H9 (cell line): ENCODE data around the gene FUT8. TPM values are rescaled to one million over a fixed set of nuclear protein-coding genes. Genes with fewer than 3 reads are reported as not detected.

Experiments
- DNase-seq: peaks from one replicate; pipeline ENCODE4 v3.0.0-alpha.2; 2017
- H2AFZ ChIP-seq: one replicate; pipeline ENCODE4 v1.6.1; 2013; ENCODE audit warnings: mild to moderate bottlenecking, low read length, control low read depth, moderate library complexity
- H2AK5ac ChIP-seq: 2 replicates; pipeline ENCODE4 v1.6.1; 2013; ENCODE audit warnings: low read length, control low read depth, mixed read lengths; ENCODE audit not compliant: insufficient read length
- H2BK120ac ChIP-seq: one replicate; pipeline ENCODE4 v1.6.1; 2013; ENCODE audit warnings: low read depth, mild to moderate bottlenecking, low read length, control low read depth, inconsistent platforms; ENCODE audit not compliant: poor library complexity, severe bottlenecking
- H2BK12ac ChIP-seq: 2 replicates; pipeline ENCODE4 v1.6.1; 2013; ENCODE audit warnings: low read length, control low read depth, mixed read lengths, low read depth; ENCODE audit not compliant: insufficient read length
- H2BK15ac ChIP-seq: 2 replicates; pipeline ENCODE4 v1.6.1; 2013; ENCODE audit warnings: low read depth, low read length, control low read depth
- H2BK20ac ChIP-seq: one replicate; pipeline ENCODE4 v1.6.1; 2013; ENCODE audit warnings: low read depth, mild to moderate bottlenecking, low read length, control low read depth, inconsistent platforms; ENCODE audit not compliant: poor library complexity, severe bottlenecking
- H2BK5ac ChIP-seq: 2 replicates; pipeline ENCODE4 v1.6.1; 2013; ENCODE audit warnings: low read length, control low read depth, mixed read lengths; ENCODE audit not compliant: insufficient read length
- H3K14ac ChIP-seq: 2 replicates; pipeline ENCODE4 v1.6.1; 2013; ENCODE audit warnings: low read length, control low read depth; ENCODE audit not compliant: insufficient read depth
- H3K18ac ChIP-seq: 2 replicates; pipeline ENCODE4 v1.6.1; 2013; ENCODE audit warnings: low read depth, mild to moderate bottlenecking, mixed read lengths, low read length, control low read depth; ENCODE audit not compliant: insufficient read length
- H3K23ac ChIP-seq: 2 replicates; pipeline ENCODE4 v1.6.1; 2013; ENCODE audit warnings: low read length, control low read depth, mixed read lengths, low read depth; ENCODE audit not compliant: insufficient read length
- H3K23me2 ChIP-seq: 2 replicates; pipeline ENCODE4 v1.6.1; 2013; ENCODE audit warnings: low read depth, mild to moderate bottlenecking, mixed read lengths, low read length, control low read depth; ENCODE audit not compliant: insufficient read length, poor library complexity, severe bottlenecking
- H3K27ac ChIP-seq: 2 replicates; pipeline ENCODE4 v1.5.1; 2013; ENCODE audit warnings: low read length, control low read depth, mixed read lengths, low read depth; ENCODE audit not compliant: insufficient read length
- H3K27me3 ChIP-seq: 2 replicates; pipeline ENCODE4 v1.6.1; 2013; ENCODE audit warnings: low read length, control low read depth, inconsistent platforms; ENCODE audit not compliant: insufficient read depth
- H3K4ac ChIP-seq: 2 replicates; pipeline ENCODE4 v1.6.1; 2013; ENCODE audit warnings: low read depth, mild to moderate bottlenecking, control low read depth, inconsistent platforms, low read length, moderate library complexity
- H3K4me1 ChIP-seq: 2 replicates; pipeline ENCODE4 v1.6.1; 2013; ENCODE audit warnings: low read length, control low read depth, inconsistent platforms; ENCODE audit not compliant: insufficient read depth
- H3K4me2 ChIP-seq: 2 replicates; pipeline ENCODE4 v1.6.1; 2013; ENCODE audit warnings: low read length, control low read depth, mixed read lengths; ENCODE audit not compliant: insufficient read length, insufficient read depth
- H3K56ac ChIP-seq: 2 replicates; pipeline ENCODE4 v1.6.1; 2013; ENCODE audit warnings: low read depth, mild to moderate bottlenecking, mixed read lengths, low read length, control low read depth; ENCODE audit not compliant: insufficient read length
- H3K79me1 ChIP-seq: 2 replicates; pipeline ENCODE4 v1.6.1; 2013; ENCODE audit warnings: low read depth, mild to moderate bottlenecking, moderate library complexity, low read length, control low read depth, inconsistent platforms; ENCODE audit not compliant: insufficient read depth, poor library complexity, severe bottlenecking
- H3K79me2 ChIP-seq: 2 replicates; pipeline ENCODE4 v1.6.1; 2013; ENCODE audit warnings: low read length, control low read depth, inconsistent platforms; ENCODE audit not compliant: insufficient read depth
- H3K9ac ChIP-seq: 2 replicates; pipeline ENCODE4 v1.6.1; 2013; ENCODE audit warnings: low read length, control low read depth, mixed read lengths; ENCODE audit not compliant: insufficient read length; ENCODE audit errors: extremely low read depth
- H3K9me3 ChIP-seq: one replicate; pipeline ENCODE4 v1.6.1; 2013; ENCODE audit warnings: low read depth, low read length, inconsistent platforms; ENCODE audit not compliant: control insufficient read depth
- H3T11ph ChIP-seq: one replicate; pipeline ENCODE4 v1.6.1; 2013; ENCODE audit warnings: mild to moderate bottlenecking, low read length, control low read depth, inconsistent platforms
- H4K20me1 ChIP-seq: one replicate; pipeline ENCODE4 v1.6.1; 2013; ENCODE audit not compliant: control insufficient read depth, insufficient read length, insufficient read depth
- H4K5ac ChIP-seq: 2 replicates; pipeline ENCODE4 v1.6.1; 2013; ENCODE audit warnings: low read depth, mild to moderate bottlenecking, mixed read lengths, low read length, control low read depth; ENCODE audit not compliant: insufficient read length
- H4K8ac ChIP-seq: replicated peaks from 2 replicates; pipeline ENCODE4 v1.6.1; 2013; ENCODE audit warnings: low read length, control low read depth, mixed read lengths, low read depth; ENCODE audit not compliant: insufficient read length
- H4K91ac ChIP-seq: 2 replicates; pipeline ENCODE4 v1.6.1; 2013; ENCODE audit warnings: low read depth, mild to moderate bottlenecking, moderate library complexity, mixed read lengths, low read length, control low read depth; ENCODE audit not compliant: insufficient read length
- H3K27ac Mint-ChIP-seq, 3 experiments: 2 replicates in 2 of 3; 3 replicates in 1 of 3; pipeline ENCODE4 v1.8.0; 2020 to 2021; ENCODE audit warnings: mixed read lengths in 3 of 3, mild to moderate bottlenecking in 1 of 3, moderate library complexity in 1 of 3
- H3K27me3 Mint-ChIP-seq: 2 replicates; pipeline ENCODE4 v1.8.0; 2021; ENCODE audit warnings: low read depth, mild to moderate bottlenecking, moderate library complexity, mixed read lengths
- H3K36me3 Mint-ChIP-seq, 3 experiments: 2 replicates in 2 of 3; 3 replicates in 1 of 3; pipeline ENCODE4 v1.8.0; 2020 to 2021; ENCODE audit warnings: low read depth in 3 of 3, mixed read lengths in 3 of 3; ENCODE audit not compliant: insufficient read depth in 1 of 3
- H3K4me1 Mint-ChIP-seq, 2 experiments: 2 replicates each; pipeline ENCODE4 v1.8.0; 2020; ENCODE audit warnings: mixed read lengths in 2 of 2
- H3K4me3 Mint-ChIP-seq, 2 experiments: 2 replicates in 1 of 2; 3 replicates in 1 of 2; pipeline ENCODE4 v1.8.0; 2020 to 2021; ENCODE audit warnings: mild to moderate bottlenecking in 2 of 2, mixed read lengths in 2 of 2, moderate library complexity in 1 of 2
- H3K9me3 Mint-ChIP-seq, 2 experiments: 2 replicates in 1 of 2; 3 replicates in 1 of 2; pipeline ENCODE4 v1.8.0; 2020; ENCODE audit warnings: mild to moderate bottlenecking in 2 of 2, mixed read lengths in 2 of 2, moderate library complexity in 1 of 2
- CTCF ChIP-seq: fragments of 200-600 bp; sonication (generic); conservative IDR thresholded peaks from 3 replicates; pipeline ENCODE4 v1.8.0; 2021; ENCODE audit warnings: antibody characterized with exemption, mild to moderate bottlenecking
- WGBS: extraction: QIAGEN DNeasy Blood & Tissue Kit; methylation state at CpG from one replicate; pipeline ENCODE4 v1.1.7; 2013; ENCODE audit warnings: missing lambda C conversion rate, low lambda C conversion rate, mixed read lengths; ENCODE audit not compliant: insufficient read length; ENCODE audit errors: extremely low coverage; 5-methylcytosine and 5-hydroxymethylcytosine counted together
- total RNA-seq: library from RNA; stranded (reverse); gene quantifications from 2 replicates; pipeline ENCODE4 v1.2.1, GENCODE V29; 2021

Gene FUT8
- total RNA-seq, 1 experiment from 2014 or later, result 44.3 TPM

GRCh38 chr14:65408113-65408512, 4.4 kb upstream of the FUT8 start:
- H3K18ac ChIP-seq, result no peak overlapping the region
- no peak overlapping the region for H3K14ac ChIP-seq
- peaks cover 8 to 10% of the 10 kb centered on the region in 2 experiments for H3K4me1 Mint-ChIP-seq
- no peak overlapping the region for H3K27ac Mint-ChIP-seq
- no peak overlapping the region for H2BK15ac ChIP-seq
- DNase-seq, result no peak
- H3K27me3 ChIP-seq, result no peaks in the 10 kb centered on the region
- H4K20me1 ChIP-seq, result no peaks in the 10 kb centered on the region
- no peak overlapping the region for H4K8ac ChIP-seq
- H3K9me3 ChIP-seq, result no peaks in the 10 kb centered on the region
- H3K79me1 ChIP-seq, result no peaks in the 10 kb centered on the region
- H3T11ph ChIP-seq, result no peak overlapping the region
- H3K23ac ChIP-seq, result no peak overlapping the region
- no peak overlapping the region for H2BK120ac ChIP-seq
- no peak overlapping the region for H2BK20ac ChIP-seq
- no peaks in the 10 kb centered on the region; a peak in 1 of 5 replicates for H3K9me3 Mint-ChIP-seq
- H4K5ac ChIP-seq, result no peak overlapping the region
- H4K91ac ChIP-seq, result no peak overlapping the region
- H3K4me1 ChIP-seq, result no peaks in the 10 kb centered on the region
- H2AFZ ChIP-seq, result no peak overlapping the region
- no peak overlapping the region for H3K4me3 Mint-ChIP-seq
- no peak overlapping the region for H3K27ac ChIP-seq
- H3K23me2 ChIP-seq, result peaks cover 3% of the 10 kb centered on the region
- no peak overlapping the region for H2BK5ac ChIP-seq
- no peak overlapping the region for H3K4ac ChIP-seq
- H3K9ac ChIP-seq, result no peak overlapping the region
- H2BK12ac ChIP-seq, result no peak overlapping the region
- H2AK5ac ChIP-seq, result no peak overlapping the region
- H3K27me3 Mint-ChIP-seq, result no peaks in the 10 kb centered on the region
- H3K4me2 ChIP-seq, result no peak overlapping the region
- TF ChIP-seq CTCF, result no peak
- no peak overlapping the region for H3K56ac ChIP-seq
- WGBS, result no CpG with 5 or more reads among the region's 3 CpGs
- H3K36me3 Mint-ChIP-seq, result peaks cover 0 to 6% (median 4%) of the 10 kb centered on the region in 3 experiments; a peak in 2 of 7 replicates
- no peaks in the 10 kb centered on the region for H3K79me2 ChIP-seq
